Subcutaneous adipose tissue (tissue), 4 donors: Measurements from ENCODE around the gene ABCG2. TPM values are rescaled to one million over a fixed set of nuclear protein-coding genes. Genes with fewer than 3 reads are reported as not detected.

Experiments used
- total RNA-seq, 4 donors: library from RNA; depleted of rRNA; stranded (reverse); fragments of >200 nt; gene quantifications; one replicate each; pipeline ENCODE4 v1.1.0, GENCODE V29; 2016
- TF ChIP-seq, protein P1 (sequence below): fragments of 450-650 bp; IDR thresholded peaks from one replicate; pipeline ENCODE4 v1.5.1; 2016; ENCODE audit warnings: low read depth, mild to moderate bottlenecking, control low read depth, antibody characterized with exemption, moderate library complexity

ABCG2 gene
- total RNA-seq, 4 donors from 2014 or later, result 4.9 to 12.4 (median 5.9) TPM

DNA sequence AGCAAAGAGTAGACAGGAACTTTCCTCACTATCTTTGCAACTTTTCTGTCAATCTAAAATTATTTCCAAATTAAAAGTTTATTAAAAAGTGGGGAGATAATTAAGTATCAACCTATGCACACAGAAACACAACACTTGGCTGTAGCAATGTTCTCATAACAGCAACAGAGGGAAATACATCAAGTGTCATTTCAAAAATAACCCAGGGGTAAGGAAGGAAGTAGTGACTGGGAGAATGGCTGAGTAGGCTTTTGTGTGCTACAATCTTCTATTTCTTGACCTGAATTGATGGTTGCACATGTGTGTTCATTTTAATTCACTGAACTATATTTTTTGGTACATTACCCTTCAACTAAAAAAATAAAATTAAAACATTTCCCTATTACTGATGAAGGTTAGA, 67.5 kb downstream of the ABCG2 start:
- TF ChIP-seq, protein P1, sequence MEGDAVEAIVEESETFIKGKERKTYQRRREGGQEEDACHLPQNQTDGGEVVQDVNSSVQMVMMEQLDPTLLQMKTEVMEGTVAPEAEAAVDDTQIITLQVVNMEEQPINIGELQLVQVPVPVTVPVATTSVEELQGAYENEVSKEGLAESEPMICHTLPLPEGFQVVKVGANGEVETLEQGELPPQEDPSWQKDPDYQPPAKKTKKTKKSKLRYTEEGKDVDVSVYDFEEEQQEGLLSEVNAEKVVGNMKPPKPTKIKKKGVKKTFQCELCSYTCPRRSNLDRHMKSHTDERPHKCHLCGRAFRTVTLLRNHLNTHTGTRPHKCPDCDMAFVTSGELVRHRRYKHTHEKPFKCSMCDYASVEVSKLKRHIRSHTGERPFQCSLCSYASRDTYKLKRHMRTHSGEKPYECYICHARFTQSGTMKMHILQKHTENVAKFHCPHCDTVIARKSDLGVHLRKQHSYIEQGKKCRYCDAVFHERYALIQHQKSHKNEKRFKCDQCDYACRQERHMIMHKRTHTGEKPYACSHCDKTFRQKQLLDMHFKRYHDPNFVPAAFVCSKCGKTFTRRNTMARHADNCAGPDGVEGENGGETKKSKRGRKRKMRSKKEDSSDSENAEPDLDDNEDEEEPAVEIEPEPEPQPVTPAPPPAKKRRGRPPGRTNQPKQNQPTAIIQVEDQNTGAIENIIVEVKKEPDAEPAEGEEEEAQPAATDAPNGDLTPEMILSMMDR, result no peak

DNA sequence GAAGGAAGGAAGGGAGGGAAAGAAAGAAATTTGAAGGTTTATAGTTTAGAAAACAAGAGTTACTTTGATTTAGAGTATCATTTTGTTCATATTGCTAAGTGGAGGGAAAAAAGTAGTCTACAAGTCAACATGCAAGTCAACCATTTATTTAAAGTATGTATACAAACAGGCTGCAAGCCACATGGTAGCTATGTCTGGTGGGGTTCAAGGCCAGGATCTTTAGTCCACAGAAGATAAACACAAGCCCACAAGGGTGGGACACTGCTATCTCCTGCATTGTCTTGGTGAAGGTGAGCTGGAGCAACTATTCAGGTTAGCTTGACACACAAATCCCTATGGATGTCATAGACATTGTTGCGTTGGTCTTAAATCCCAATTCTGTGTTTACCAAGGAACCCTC, 71.4 kb downstream of the ABCG2 start:
- TF ChIP-seq, protein P1, result no peak

DNA sequence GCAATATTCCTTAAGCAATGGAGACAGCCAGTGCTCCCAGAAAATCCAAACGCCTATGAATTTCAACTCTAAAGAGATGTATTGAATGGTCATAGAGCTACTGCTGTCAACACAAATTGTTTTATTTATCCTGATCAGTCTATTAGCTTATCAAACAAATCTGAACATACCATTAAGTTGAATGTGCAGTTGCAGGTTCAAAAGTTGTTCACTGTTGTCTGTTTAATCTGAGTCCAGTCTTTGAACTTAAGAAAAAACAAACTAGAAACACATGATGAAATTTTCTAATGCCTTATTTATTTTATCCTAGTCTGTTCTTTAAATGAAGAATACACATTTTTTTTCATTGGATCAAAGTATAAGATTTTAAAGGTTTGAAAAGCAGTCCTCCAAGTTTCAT, 77.8 kb downstream of the ABCG2 start:
- TF ChIP-seq, protein P1, result no peak

DNA sequence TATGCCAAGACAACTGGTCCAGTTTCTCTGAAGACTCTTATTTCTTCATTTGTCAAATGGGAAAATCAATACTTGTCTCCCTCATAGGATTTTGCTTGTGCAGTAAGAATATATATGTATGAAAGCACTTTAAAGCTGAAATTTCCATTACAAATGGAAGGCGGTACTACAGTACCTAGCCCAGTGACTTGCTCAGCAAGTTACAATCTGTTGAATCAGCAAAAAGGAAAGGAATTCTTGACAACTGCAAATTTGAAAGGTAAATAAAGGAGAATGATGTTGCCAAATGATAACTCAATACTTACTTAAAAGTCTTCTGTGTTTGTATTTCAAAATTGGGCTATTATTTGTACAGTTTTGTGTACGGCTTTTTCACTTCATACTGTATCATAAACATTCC, 79.9 kb downstream of the ABCG2 start:
- TF ChIP-seq, protein P1, result no peak

DNA sequence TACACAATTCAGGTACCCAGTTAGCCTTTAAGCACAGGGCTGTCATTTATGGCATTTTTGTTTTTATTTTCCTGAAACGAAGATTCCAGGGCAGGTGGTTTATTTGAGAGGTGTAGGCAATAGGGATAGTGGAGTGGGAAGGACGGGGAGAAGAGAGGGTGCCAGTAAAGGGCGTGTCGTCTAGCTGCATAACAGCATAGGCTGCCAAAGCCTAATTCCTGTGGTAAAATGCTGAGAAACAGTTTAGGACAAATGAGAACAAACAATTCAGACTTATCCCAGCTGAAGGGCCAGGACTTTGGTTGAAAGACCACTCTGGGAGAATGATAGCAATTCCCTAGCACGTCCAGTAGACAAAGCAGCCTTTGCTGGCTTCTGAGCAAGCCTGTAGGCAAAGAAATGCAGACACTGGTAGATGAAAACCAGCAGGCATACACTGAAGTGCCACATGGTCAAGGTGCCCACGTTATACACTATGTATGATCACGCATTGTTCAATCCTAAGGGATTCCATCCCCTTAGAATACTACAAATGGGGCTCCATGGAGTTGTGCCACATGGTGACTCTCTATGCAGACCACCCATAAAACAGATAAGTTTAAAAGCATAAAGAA, 80.4 kb downstream of the ABCG2 start:
- TF ChIP-seq, protein P1, result no peak

DNA sequence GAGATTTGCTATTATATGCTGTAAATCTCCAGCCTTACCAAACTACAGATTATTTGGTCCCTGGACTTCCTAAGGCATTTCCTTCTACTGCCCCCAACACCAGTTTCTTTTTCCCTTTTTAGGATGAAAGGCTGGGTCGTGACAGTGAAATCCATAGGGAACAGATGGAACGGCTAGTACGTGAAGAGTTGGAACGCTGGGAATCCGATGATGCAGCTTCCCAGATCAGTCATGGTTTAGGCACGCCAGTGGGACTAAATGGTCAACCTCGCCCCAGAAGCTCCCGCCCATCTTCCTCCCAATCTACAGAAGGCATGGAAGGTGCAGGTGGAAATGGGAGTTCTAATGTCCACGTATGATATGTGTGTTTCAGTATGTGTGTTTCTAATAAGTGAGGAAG, 83.1 kb downstream of the ABCG2 start:
- TF ChIP-seq, protein P1, result no peak

DNA sequence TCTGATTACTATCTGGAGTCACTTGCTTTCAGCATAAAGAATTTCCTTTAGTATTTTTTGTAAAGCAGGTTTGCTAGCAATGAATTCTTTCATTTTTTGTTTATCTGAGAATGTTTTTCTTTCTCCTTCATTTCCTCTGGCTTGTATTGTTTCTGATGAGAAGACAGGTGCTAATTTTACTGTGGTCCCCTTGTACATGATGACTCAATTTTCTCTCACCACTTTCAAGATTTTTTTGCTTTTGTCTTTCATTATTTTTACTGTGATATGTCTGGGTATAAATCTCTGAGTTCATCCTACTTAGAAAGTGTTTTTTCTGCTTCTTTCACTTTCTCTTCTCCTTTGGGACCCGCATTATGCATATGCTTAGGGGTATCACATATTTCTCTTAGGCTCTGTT, 88.4 kb downstream of the ABCG2 start:
- TF ChIP-seq, protein P1, result no peak
